GM21423 (cell line): ENCODE data around the gene CDH13.

Source experiments
- ATAC-seq: cut with Tn5 transposase; IDR thresholded peaks from one replicate; pipeline ENCODE4 v1.9.1; 2021; ENCODE audit warnings: mild to moderate bottlenecking, moderate library complexity; ENCODE audit not compliant: unreplicated experiment

The CDH13 gene

DNA sequence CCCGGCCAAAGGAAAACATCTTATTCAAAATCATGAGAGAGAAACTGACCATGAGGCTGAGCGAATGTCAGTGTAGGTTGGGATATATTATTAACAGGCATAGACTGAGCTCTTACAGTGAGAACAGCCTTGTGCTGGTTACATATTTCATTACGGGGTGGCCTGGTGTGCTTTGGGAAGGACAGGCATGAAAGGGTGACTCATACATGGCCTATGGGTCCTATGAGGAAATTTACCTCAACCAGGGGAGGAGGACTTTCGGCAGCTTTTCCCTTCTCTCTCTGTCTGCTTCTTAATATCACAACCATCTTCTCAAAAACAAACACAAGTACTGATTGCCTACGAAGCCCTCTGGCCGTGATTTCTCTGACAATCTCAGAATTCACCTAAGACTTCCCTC lies 579.1 kb downstream of the CDH13 start:
- no peak for ATAC-seq

DNA sequence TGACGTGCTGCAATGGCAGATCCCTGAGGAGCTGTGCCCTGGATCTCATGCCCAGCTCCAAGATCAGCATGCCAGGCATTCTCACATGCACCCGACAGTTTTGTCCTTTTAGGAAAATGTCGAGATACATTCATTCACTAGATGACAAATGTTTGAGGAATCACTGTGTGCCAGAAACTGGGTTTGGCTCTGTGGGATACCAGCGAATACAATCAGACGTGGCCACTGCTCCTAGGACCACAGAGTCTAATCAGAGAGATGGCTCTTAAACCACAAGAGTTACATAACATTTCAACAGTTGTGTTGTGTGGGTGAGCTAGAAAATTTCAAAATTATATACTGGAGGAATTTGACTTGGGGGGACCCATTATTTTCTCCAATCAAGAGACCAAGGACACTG lies 579.7 kb downstream of the CDH13 start:
- no peak for ATAC-seq

DNA sequence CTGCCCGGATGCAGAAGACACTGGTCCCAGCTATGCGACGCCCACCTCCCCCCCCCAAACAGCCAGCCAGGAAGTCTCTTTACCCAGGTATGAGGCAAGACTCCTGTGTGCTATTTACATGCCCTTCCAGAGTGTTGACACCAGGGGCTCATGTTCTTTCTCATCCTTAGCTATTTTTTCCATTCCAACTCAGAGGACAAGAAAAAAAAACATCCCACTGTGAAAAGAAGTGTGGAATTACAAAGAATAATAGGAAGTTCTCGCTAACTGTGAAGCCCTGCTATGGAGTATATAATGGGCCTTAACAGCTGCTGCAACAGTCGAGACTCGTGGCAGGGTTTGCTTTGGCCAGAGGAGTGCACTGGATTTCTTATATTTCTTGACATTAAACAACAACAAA lies 584.9 kb downstream of the CDH13 start:
- ATAC-seq = no peak

DNA sequence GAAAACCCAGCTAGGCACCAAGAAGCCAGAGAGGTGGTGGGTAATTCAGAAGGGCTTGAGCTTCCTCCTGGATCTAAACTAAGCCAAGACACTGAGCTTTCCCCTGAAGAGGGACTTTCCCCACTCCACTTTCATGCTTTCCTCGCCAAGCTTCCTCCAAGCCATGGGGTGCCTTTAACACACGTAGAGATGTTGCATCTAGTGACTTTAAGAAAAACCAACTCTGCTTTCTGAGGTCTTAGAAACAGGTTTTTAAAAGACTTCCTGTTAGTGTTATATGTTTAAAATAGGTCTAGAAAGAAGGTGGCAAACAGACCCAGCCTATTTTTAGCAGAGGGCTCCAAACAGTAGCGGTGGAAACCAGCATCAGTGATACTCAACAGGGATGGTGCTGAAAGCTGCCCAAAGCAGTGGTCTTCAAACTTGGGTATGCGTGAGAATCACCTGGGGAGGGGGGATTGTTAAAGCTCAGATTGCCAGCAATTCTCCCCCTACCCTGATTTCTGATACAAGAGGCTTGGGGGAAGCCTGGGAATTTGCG lies 585.6 kb downstream of the CDH13 start:
- ATAC-seq = no peak

DNA sequence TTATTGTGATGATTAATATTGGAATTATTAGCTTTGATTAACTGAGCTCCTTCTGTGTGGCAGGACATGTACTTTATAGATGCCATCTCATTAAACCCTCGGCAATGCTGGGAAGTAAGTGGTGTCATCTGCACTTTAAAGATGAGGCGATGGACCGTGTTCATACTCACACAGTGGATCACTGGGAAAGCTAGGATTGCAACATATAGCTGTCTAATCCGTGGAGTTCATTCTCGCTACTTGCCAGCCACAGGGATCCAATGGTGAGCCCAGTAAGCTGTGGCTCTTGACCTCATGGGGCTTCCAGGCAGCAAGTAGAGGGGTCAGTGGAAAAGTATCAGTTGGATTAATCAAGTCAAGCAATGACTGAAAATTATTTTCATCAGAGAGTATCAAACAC lies 587.9 kb downstream of the CDH13 start:
- ATAC-seq = no peak

DNA sequence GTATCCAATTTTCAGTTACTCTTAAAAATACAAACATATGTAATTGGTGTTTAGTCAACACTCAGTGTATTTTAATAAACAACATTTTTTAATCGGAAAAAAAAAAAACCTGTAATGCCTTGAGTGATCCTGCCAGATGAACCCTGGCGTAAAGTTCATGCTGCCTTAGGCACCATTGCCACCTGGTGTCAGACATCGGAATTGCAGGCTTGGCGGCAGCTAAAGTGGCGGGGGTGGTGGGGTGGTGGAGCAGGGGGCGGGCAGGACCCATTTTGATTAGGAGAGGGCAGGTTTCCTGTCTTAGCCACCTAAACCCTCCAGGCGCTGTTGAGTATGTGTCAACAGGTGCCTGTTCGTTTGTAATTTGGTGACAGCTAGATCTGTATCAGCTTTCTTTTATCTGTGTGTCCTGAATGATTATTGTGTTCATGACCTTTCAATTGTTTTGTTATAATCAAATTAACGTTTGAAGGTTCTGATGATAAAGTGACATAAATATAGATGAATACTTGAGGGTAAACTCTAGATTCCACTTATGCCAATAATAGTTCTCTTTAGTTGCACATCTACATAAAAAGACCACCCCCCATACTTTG lies 588.7 kb downstream of the CDH13 start:
- ATAC-seq = no peak

DNA sequence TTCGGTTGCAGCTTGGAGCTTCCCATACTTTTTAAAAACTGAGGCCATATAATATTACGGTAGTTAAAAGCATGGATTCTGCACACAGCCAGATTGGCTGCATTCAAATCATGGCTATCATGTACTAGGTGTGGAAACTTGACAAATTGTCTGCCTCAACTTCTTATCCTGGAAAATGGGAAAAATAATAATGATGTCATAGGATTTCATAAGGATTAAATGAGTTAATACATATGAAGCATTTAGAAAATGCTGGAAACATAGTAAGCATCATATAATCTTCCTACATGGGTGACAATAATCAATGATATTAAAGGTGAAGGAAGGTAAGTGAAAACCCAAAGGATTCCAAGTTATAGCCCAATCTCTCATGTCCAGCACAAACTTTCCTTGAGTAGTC lies 592.5 kb downstream of the CDH13 start:
- no peak for ATAC-seq

DNA sequence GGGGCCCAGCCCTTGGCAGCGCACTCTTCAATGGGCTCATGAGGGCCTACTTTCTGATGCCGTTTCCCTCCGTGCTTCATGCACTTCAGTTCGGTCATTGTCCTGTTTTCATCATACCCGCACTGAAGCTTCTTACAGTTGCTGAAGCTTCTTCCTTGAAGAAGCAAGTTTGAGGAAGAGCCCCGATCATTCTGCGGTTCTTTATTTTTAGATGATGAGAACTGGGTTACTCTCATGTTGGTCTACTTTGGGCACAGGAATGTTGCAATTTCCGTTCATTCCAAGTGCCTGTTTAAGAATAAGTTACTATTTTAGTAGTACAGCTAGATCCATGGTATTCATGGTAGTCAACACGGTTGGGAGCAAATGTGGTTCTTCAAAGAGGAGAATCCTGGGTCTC lies 593.3 kb downstream of the CDH13 start:
- ATAC-seq = no peak

DNA sequence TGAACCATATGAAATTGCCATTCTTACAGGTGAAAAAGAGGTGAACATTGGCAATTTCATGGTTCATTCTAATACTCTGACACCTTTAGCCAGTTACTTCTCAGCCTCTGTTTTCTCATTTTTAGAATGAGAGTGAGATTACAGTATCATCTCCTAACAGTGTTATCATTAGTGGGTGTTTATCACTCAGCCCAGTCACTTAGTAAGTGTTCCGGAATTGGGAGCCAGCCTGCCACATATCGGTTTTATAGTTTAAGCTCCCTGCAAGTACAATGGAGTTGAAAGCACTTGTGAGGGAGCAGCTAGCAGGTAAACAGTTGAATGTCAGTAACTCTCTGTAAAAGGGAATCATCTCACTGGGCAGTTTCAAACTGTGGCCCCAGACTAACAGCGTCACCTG lies 597.9 kb downstream of the CDH13 start:
- no peak for ATAC-seq

DNA sequence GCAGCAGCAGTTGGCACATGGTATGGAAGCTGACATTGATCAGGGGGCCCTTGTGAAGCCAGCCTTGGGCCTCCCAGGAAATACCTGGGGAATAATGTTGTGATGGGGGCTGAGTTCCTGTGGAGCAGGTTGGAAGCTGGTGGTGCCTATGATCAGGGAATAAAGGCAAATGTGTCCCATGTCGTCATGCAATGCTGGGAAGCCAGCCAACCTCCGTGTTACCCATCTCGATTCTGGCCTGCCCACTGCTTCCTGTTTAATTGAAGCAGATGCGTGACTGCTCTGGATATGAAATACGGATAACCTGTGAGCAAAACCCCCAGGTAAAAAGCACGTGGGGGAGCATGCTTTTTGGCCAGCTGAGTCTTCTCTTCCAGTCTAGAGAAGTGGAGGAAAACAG lies 600.6 kb downstream of the CDH13 start:
- ATAC-seq = no peak

DNA sequence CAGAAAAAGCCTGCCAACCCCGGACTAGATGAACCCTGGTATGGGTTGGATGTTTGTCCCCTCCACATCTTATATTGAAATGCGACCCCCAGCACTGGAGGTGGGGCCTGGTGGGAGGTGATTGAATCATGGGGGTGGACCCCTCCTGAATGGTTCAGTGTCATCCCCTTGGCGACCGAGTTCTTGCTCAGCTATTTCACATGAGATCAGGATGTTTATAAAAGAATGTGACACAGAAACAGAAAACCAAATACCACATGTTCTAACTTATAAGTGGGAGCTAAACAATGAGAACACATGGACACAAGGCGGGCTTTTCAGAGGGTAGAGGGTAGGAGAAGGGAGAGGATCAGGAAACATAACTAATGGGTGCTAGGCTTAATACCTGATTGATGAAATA lies 605.0 kb downstream of the CDH13 start:
- ATAC-seq = no peak

DNA sequence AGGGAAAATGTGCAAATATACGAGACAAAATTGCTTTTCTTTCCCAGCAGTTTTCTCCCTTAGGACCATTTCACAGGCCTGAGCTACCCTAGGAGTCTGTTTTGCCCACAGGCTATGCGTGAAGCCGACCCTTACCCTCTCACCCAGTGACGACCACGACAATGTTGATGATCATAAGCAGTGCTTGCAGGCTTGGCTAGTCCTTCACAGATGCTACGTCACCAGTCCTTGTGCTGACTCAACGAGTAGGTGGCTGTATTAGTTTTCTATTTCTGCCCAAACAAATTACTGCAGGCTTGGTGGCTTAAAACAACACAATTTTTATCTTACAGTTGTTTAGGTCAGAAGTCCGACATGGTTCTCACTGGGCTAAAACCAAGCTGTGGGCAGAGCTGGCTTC lies 606.4 kb downstream of the CDH13 start:
- ATAC-seq = no peak

DNA sequence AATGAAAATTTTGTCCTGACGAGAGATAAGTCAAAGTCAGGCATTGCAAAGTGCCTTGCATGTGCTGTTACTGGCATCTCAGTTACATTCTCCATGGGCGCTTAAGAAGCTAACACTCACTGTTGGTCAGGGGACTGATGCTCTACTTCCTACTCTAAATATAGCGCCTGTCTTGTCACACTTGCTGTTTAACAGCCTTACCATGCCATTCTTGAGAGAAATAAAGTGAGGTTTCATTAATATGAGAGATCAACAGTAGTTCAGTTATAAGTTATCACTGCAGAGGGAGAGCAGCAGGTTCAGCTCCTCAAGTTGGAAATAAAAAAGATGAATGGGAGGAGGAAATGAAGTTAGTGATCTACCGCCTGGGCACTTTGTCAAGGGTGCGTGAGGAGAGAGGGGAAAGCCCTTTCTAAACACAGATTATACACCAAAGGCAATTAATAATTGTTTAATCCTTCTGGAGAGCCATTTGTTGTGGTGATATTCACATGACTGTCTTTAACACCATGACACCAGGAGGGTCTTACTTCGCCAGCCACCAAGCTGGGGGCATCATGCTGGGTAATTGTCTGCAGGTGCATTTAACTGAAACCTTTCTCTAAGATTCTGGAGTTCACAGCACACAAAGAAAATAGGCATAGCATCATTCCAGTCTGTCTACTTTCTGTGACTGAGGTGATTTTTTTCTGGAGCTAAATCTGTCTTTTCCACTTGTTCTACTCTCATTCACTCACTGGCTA lies 612.4 kb downstream of the CDH13 start:
- no peak for ATAC-seq

DNA sequence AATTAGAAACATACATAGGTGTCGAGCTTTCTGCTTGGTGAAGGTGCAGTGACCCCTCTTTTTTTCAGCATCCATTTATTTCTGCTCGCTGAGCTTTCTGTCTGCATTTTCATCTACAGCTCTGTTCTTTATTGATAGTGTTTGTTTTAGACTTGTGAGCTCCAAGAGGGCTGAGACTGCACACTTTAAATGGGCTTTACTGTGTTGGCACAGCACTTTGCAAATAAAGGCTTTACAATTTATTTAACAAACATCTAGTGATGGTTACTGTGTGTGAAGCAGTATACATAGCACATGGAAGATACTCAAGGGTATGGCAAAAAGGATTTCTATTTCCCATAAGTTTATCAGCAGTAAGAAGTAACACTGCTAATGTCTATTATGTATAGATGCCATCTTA lies 617.3 kb downstream of the CDH13 start:
- ATAC-seq = no peak

DNA sequence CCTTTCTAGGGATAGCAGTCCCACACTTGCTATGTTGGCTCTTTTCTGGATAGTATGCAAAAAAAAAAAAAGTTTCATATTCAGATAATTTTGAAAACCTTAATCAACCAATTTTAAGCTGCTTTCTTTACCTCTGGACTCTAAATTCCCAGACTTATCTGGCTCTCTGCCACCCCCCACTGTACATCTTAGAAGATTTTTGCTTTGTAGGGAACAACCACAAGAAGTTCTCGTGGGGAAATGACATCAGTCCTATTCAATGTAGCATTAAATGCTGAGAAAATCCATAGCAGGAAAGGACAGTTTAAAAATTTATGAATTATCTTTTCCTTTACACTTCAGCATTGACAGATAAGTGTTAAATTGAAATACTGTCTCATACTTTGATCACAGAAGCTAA lies 618.3 kb downstream of the CDH13 start:
- no peak for ATAC-seq

DNA sequence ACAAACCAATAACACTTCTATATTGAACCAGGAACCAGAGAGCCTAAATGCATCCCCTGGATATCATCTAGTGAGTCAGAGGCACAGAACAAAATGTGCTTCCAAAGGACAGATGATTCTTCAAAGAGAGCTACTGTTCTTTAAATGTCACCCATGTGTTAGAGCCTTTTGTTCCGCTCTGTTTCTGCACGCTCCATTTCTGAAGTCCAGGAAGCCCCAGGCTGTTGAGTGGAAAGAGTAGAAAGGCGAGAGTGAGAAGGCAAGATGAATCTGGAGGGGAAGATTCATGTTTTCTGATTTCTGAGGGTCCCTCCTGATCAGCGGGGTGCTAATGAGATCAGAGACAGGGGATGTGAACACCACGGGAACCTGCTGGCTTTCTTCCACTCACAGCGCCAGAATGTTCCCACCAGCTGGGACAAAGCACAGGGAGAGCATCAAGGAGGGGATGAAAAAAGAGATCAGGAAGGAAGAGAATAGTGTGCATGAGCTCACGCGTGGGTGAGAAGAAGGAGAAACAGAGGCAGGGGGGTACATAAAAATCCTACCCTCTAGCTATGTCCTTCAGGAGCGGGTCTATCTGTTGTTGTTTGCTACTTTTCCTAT lies 621.1 kb downstream of the CDH13 start:
- ATAC-seq = no peak

DNA sequence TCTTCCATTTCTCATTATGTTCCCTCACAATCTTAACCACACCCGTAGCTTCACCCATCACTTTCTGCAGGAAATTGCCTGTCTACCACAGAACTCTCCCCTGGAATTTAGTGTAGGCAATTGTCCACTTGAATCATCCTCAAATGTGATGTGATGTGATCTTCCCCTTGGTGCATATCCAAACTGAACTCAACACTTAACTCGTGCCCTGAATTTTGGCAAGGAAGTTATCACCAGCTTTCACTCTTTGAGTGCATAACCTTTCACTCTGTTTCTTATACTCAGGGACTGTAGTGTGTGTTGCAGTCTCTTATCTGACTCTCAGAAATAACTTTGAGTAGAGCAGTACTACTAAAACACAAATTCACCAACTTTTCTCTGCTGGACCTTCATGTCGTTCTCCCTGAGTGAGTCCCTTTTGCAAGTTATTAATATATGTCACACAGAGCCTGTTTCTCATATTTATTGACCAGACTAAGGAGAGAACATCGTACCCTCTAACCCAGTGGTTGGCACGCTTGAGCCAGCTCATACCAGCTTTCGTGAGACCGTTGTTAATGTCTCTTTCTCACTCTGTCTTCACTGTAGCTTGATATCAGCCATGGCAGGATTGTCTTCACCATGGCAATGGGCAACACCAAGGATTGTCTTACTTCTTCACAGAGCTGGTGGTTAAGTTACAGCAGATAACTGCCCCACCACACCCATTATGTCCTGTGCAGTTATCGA lies 622.1 kb downstream of the CDH13 start:
- ATAC-seq = no peak

DNA sequence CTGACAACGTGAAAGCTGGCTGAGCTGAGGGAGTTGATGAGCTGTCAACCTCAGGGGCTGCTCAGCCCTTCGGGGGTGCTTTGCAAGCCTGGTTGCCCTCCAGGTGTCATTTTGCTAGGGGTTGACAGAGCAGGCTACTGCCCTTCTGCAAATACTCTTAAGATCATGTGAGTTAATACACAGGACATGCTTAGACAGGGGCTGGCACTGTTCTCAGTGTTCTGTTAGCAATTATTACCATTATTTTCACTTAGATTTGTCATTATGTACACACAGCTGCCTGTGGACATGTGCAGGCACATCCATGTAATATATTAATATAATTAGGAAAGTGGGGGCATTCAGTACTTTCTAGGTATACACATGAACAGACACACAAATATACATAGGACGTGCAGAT lies 626.8 kb downstream of the CDH13 start:
- no peak for ATAC-seq

DNA sequence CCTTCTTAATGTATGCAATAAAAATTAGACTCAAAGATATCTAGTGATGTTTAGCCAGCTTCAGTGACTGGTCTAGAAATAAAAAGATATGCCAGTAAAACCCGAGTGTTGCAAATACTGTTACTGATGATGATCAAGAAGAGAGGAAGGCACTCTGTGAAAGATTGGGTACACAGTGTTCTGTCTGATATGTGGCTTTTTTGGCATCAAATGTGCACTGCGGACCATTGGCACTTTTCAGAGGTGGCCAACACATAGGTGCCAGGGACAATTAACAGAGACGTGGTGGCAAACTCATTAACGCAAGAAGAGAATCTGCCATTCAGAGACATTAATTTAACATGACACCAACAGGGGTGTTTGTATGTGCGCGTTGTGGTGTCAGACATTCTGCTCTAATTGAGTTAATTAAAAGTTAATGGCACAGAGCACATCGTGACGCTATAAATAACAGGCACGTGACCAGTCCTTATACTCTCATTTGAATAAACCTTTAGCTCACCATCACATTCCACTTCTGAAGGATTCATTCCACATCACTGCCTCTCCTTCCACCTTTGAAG lies 631.7 kb downstream of the CDH13 start:
- ATAC-seq = no peak

DNA sequence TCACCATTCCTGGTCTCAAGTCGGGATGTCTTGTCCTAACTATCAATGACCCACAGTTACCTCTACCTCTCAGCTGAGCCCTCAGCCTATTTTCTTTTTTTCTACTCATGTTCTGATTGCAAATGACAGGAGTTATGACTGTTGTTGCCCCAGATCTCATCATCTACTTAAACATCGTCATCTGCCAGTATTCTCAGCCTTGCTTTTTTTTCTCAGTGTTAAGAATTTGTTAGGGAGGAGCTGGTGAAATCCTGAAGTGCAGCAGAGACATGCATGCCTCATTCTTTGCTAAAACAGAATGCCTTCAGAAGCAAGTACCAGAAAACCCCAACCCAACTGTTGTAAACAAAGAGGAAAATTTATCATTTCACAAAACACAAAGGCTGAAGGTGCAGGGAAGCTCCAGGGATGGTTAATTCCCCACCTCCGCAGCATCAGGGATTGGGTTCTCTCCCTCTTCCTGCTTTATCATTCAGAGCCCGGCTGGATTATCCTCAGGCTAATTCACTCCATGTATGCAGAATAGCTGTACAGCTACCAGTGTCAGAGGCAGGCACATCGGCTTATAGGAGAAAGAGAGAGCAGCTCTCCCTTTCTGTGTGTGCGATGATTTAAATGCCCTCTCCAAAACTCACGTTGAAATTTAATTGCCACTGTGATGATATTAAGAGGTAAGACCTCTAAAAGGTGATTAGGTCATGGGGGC lies 640.2 kb downstream of the CDH13 start:
- ATAC-seq = no peak

DNA sequence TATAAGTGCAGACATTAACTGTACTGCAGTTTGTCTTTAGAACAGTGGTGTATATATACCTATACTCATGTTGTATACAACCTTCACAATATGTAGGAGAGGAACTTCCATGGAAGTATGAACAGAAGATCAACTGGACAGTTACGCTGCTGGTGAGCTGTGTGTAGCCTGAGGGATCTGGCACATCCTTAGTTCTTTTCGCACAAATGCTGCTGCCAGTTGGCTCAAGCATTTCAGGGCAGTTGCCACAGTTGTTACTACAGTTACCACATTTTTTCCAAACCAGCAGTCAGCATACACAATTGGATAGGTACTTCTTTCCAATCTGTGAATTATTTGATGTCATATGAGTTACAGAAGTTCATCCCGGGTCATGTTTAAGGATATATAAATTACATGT lies 641.4 kb downstream of the CDH13 start:
- ATAC-seq = no peak
